Thyroid gland (tissue), 4 donors: ENCODE results near the gene WFIKKN1. TPM values are rescaled to one million over a fixed set of nuclear protein-coding genes. Genes with fewer than 3 reads are reported as not detected.
A peak's percentile ranks its signal among the peaks of the same experiment; 100 is the strongest.
"Not testable (repeated sequence)": the region's sequence is repeated elsewhere in the genome, so short reads cannot be mapped to it uniquely, and the experiment has no call there.

Source experiments
- DNase-seq, 2 donors: peaks; one replicate each; pipeline ENCODE4 v3.0.0-alpha.2; 2019
- H3K27ac ChIP-seq, 3 donors: fragments of 200-600 bp; sonication (generic); 1 replicate in 2 of 3; 2 replicates in 1 of 3; pipeline ENCODE4 v1.5.1; 2016 to 2019; ENCODE audit warnings: mild to moderate bottlenecking in 1 of 3, moderate library complexity in 1 of 3
- H3K27me3 ChIP-seq: fragments of 200-600 bp; sonication (generic); one replicate; pipeline ENCODE4 v1.5.1; 2019
- H3K36me3 ChIP-seq, 2 donors: fragments of 200-600 bp; sonication (generic); one replicate each; pipeline ENCODE4 v1.5.1; 2016 to 2019
- H3K4me1 ChIP-seq, 2 donors: fragments of 200-600 bp; sonication (generic); one replicate each; pipeline ENCODE4 v1.5.1; 2017 to 2019
- H3K4me3 ChIP-seq, 3 donors: fragments of 200-600 bp; sonication (generic); replicated peaks in 1 of 3; 1 replicate in 2 of 3; 2 replicates in 1 of 3; pipeline ENCODE4 v1.5.1; 2016; ENCODE audit warnings: mild to moderate bottlenecking in 1 of 3
- H3K9me3 ChIP-seq: fragments of 200-600 bp; sonication (generic); one replicate; pipeline ENCODE4 v1.5.1; 2017
- CTCF ChIP-seq, 6 experiments: fragments of 200-600 bp in 3 of 6; fragments of 450-650 bp in 3 of 6; sonication (generic) in 3 of 6; IDR thresholded peaks; one replicate each; pipeline ENCODE4 v1.5.1; 2016 to 2019; ENCODE audit warnings: antibody characterized with exemption in 6 of 6, mild to moderate bottlenecking in 2 of 6, inconsistent platforms in 1 of 6, moderate library complexity in 1 of 6
- POLR2A ChIP-seq, 2 donors: fragments of 450-650 bp; IDR thresholded peaks; one replicate each; pipeline ENCODE4 v1.6.1; 2017; ENCODE audit warnings: antibody characterized with exemption in 2 of 2, mild to moderate bottlenecking in 2 of 2, moderate library complexity in 1 of 2
- WGBS, 2 donors: methylation state at CpG; one replicate each; pipeline ENCODE4 v1.1.5; 2017; 5-methylcytosine and 5-hydroxymethylcytosine counted together
- intact Hi-C: fragments of 100-400 bp; cut with DNase I; formaldehyde crosslinking; loops from one replicate; pipeline ENCODE4 v1.15.1; 2023
- total RNA-seq, 4 donors: library from RNA; depleted of rRNA; stranded (reverse); fragments of >200 nt; gene quantifications; one replicate each; pipeline ENCODE4 v1.2.3, GENCODE V29; 2016

Gene WFIKKN1
- total RNA-seq, 4 donors from 2014 or later = 0.13 to 1.8 (median 0.77) TPM

- peak overlapping the region; percentile 78 to 85 (median 83) for H3K27ac ChIP-seq
- H3K4me3 ChIP-seq = no peak overlapping the region
- WGBS, 2 donors = 44 to 57% methylated on average over 9 of the region's 9 CpGs
- peaks cover 41 to 48% of the 10 kb centered on the region in 2 donors for H3K4me1 ChIP-seq
- intact Hi-C loops = loop anchor here (5.0 kb wide), 1 partner anchor 39 kb away; the partner anchor contains the start of gene WFIKKN1
- no peaks in the 10 kb centered on the region for H3K36me3 ChIP-seq
- H3K27me3 ChIP-seq = no peaks in the 10 kb centered on the region
- H3K9me3 ChIP-seq = no peaks in the 10 kb centered on the region
- no peak for TF ChIP-seq CTCF (IDR thresholded peaks at IDR 0.05)
- peak in 1 of 2 donors; percentile 39 for TF ChIP-seq POLR2A (IDR thresholded peaks at IDR 0.05)
- peak; percentile 84 to 89 for DNase-seq
Observed at GRCh38 chr16:593406-593805, 37.4 kb upstream of the WFIKKN1 start.

- no peaks in the 10 kb centered on the region for H3K36me3 ChIP-seq
- WGBS, 2 donors = 38 to 73% methylated on average over 10 to 11 of the region's 16 CpGs
- peak overlapping the region in 2 of 3 donors; percentile 29 to 85 for H3K27ac ChIP-seq
- no peak overlapping the region for H3K4me3 ChIP-seq
- intact Hi-C loops = loop anchor here (5.0 kb wide), 1 partner anchor 38 kb away; the partner anchor contains the start of gene WFIKKN1
- no peaks in the 10 kb centered on the region for H3K9me3 ChIP-seq
- H3K27me3 ChIP-seq = no peaks in the 10 kb centered on the region
- no peak for DNase-seq
- peaks cover 40 to 47% of the 10 kb centered on the region in 2 donors for H3K4me1 ChIP-seq
- TF ChIP-seq CTCF (IDR thresholded peaks at IDR 0.05) = peak in 1 of 6 experiments; percentile 18
- no peak for TF ChIP-seq POLR2A (IDR thresholded peaks at IDR 0.05)
Observed at GRCh38 chr16:593807-594206, 37.0 kb upstream of the WFIKKN1 start.

- Histone ChIP-seq H3K36me3 (no peaks in the 10 kb centered on the region), H3K4me3 (no peak overlapping the region), H3K4me1 (peaks cover 40 to 47% of the 10 kb centered on the region in 2 donors), H3K27me3 (no peaks in the 10 kb centered on the region), H3K27ac (no peak overlapping the region), H3K9me3 (no peaks in the 10 kb centered on the region)
- no peak for TF ChIP-seq CTCF (IDR thresholded peaks at IDR 0.05)
- no peak for TF ChIP-seq POLR2A (IDR thresholded peaks at IDR 0.05)
- no peak for DNase-seq
- intact Hi-C loops = no loop called here
- 90 to 95% methylated on average over 7 to 18 of the region's 18 CpGs for WGBS, 2 donors
Observed at GRCh38 chr16:595094-595528, 35.7 kb upstream of the WFIKKN1 start.

DNA sequence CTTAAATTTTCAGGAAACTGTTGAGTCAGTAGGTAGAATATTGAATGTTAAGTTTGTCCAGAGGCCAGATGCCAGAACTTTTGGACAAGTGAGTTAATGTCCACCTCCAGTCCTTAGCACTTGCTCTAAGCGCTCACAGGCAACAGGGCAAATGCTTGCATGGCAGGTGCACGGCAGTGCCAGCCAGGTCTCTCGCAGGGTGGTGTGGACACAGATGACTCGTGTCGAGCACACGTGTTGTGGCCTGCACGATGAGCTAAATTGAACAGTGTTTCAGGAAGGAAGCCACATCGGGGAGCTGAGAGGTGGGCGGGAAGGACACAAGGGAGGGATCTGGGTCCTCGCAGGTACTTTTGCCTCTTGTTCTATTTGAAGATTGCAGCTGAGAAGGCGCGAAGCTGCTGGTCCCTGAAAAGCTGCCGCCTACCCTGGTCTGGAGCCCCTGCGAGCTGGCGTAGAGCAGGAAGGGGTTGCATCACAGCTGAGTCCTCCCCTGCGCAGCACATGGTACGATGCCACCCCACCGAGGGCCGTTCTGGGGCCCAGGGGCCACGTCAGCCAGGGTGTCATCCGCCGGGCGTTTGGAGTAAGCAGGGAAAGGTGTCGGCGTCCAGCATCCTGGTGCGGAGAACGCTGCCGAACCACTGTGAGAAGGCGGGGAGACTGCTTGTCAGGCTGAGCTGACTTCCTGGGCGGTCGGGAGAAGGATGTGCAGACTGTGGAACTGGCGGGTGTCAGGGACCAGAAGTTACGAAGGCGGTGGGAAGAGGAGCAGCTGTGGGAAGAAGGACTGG is 34.6 kb upstream of the WFIKKN1 start:
- Histone ChIP-seq H3K9me3 (no peaks in the 10 kb centered on the region), H3K27me3 (no peaks in the 10 kb centered on the region), H3K36me3 (no peaks in the 10 kb centered on the region), H3K4me3 (no peak overlapping the region), H3K4me1 (peaks cover 32 to 40% of the 10 kb centered on the region in 2 donors), H3K27ac (no peak overlapping the region)
- no peak for DNase-seq
- intact Hi-C loops = no loop called here
- 91 to 95% methylated on average over 32 to 34 of the region's 34 CpGs for WGBS, 2 donors
- TF ChIP-seq POLR2A (IDR thresholded peaks at IDR 0.05) (no peak), CTCF (IDR thresholded peaks at IDR 0.05) (no peak)

GRCh38 chr16:596736-597060 is 34.1 kb upstream of the WFIKKN1 start:
- TF ChIP-seq POLR2A (IDR thresholded peaks at IDR 0.05) (no peak), CTCF (IDR thresholded peaks at IDR 0.05) (no peak)
- no peaks in the 10 kb centered on the region for H3K36me3 ChIP-seq
- no peak overlapping the region for H3K27ac ChIP-seq
- H3K27me3 ChIP-seq = no peaks in the 10 kb centered on the region
- H3K4me1 ChIP-seq = peaks cover 26 to 34% of the 10 kb centered on the region in 2 donors
- no peak overlapping the region for H3K4me3 ChIP-seq
- WGBS, 2 donors = 94 to 96% methylated on average over 12 of the region's 12 CpGs
- intact Hi-C loops = no loop called here
- no peak for DNase-seq
- H3K9me3 ChIP-seq = no peaks in the 10 kb centered on the region

DNA sequence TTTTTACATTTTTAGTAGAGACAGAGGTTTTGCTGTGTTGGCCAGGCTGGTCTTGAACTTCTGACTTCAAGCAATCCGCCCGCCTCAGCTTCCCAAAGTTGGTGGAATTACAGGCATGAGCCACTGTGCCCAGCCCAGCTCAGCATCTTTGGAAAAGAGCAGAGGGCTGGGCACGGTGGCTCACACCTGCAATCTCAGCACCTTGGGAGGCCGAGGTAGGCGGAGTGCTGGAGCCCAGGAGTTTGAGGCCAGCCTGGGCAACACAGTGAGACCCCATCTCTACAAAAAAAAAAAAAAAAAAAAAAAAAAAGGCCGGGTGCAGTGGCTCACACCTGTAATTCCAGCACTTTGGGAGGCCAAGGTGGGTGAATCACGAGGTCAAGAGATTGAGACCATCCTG is 33.1 kb upstream of the WFIKKN1 start:
- H3K4me3 ChIP-seq, H3K36me3 ChIP-seq, DNase-seq, intact Hi-C loops, H3K9me3 ChIP-seq, H3K27me3 ChIP-seq, H3K27ac ChIP-seq: not testable (repeated sequence)
- peaks cover 16 to 25% of the 10 kb centered on the region in 2 donors for H3K4me1 ChIP-seq
- 98 to 99% methylated on average over 7 of the region's 7 CpGs for WGBS, 2 donors
